ENCODE measurements around the gene OSBPL10.

GRCh38 chr3:31659246-31659645, 321.8 kb downstream of the OSBPL10 start:
- TF ChIP-seq CTCF (IDR thresholded peaks at IDR 0.05) (no peak), POLR2AphosphoS5 (IDR thresholded peaks at IDR 0.05) (no peak)

All from prostate gland (tissue), 2 donors.